ENCODE measurements around the gene SLK.

The SLK gene

GRCh38 chr10:103995134-103995533 is 28.2 kb downstream of the SLK start:
- DNase-seq = no peak

- no peak for DNase-seq
These were observed 31.9 kb downstream of the SLK start for GRCh38 chr10:103998805-103999204.

- DNase-seq = no peak
These were observed 36.0 kb downstream of the SLK start for GRCh38 chr10:104002911-104003310.

GRCh38 chr10:104005172-104005863 is 38.4 kb downstream of the SLK start:
- DNase-seq = no peak

GRCh38 chr10:104011904-104012303 is 45.0 kb downstream of the SLK start:
- no peak for DNase-seq

GRCh38 chr10:104013489-104013888 is 46.5 kb downstream of the SLK start:
- DNase-seq = no peak

- DNase-seq = no peak
These were observed 47.2 kb downstream of the SLK start for GRCh38 chr10:104014176-104014575.

GRCh38 chr10:104016661-104017060 is 49.7 kb downstream of the SLK start:
- no peak for DNase-seq

- no peak for DNase-seq
These were observed 51.5 kb downstream of the SLK start for GRCh38 chr10:104018471-104018870.

GRCh38 chr10:104020020-104020419 is 53.1 kb downstream of the SLK start:
- DNase-seq = no peak

GRCh38 chr10:104021246-104021645 is 54.3 kb downstream of the SLK start:
- no peak for DNase-seq

GRCh38 chr10:104022026-104022425 is 55.1 kb downstream of the SLK start:
- DNase-seq = no peak

- no peak for DNase-seq
These were observed 58.6 kb downstream of the SLK start for GRCh38 chr10:104025524-104025923.

GRCh38 chr10:104026762-104027161 is 59.8 kb downstream of the SLK start:
- no peak for DNase-seq

- DNase-seq = peak; percentile 33
These were observed 61.2 kb downstream of the SLK start for GRCh38 chr10:104028146-104028545.

GRCh38 chr10:104028823-104029520 is 62.0 kb downstream of the SLK start:
- no peak for DNase-seq

- DNase-seq = no peak
These were observed 62.6 kb downstream of the SLK start for GRCh38 chr10:104029521-104029860.

- no peak for DNase-seq
These were observed 64.7 kb downstream of the SLK start for GRCh38 chr10:104031631-104032030.

GRCh38 chr10:104032144-104032775 is 65.3 kb downstream of the SLK start:
- DNase-seq = no peak

GRCh38 chr10:104033401-104033930 is 66.5 kb downstream of the SLK start:
- no peak for DNase-seq

- no peak for DNase-seq
These were observed 67.0 kb downstream of the SLK start for GRCh38 chr10:104033966-104034365.

- DNase-seq = no peak
These were observed 67.7 kb downstream of the SLK start for GRCh38 chr10:104034401-104035193.
